NOMO-1 treated with DMSO at 0.1 percent for 48 hours (cell line): ENCODE measurements around the gene DNAJC3.
A peak's percentile ranks its signal among the peaks of the same experiment; 100 is the strongest.

Experiments used
- DNase-seq: peaks from one replicate; lab custom pipeline; 2025; ENCODE audit not compliant: unreplicated experiment; lab: John Stamatoyannopoulos, UW

Gene DNAJC3, protein sequence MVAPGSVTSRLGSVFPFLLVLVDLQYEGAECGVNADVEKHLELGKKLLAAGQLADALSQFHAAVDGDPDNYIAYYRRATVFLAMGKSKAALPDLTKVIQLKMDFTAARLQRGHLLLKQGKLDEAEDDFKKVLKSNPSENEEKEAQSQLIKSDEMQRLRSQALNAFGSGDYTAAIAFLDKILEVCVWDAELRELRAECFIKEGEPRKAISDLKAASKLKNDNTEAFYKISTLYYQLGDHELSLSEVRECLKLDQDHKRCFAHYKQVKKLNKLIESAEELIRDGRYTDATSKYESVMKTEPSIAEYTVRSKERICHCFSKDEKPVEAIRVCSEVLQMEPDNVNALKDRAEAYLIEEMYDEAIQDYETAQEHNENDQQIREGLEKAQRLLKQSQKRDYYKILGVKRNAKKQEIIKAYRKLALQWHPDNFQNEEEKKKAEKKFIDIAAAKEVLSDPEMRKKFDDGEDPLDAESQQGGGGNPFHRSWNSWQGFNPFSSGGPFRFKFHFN

DNA sequence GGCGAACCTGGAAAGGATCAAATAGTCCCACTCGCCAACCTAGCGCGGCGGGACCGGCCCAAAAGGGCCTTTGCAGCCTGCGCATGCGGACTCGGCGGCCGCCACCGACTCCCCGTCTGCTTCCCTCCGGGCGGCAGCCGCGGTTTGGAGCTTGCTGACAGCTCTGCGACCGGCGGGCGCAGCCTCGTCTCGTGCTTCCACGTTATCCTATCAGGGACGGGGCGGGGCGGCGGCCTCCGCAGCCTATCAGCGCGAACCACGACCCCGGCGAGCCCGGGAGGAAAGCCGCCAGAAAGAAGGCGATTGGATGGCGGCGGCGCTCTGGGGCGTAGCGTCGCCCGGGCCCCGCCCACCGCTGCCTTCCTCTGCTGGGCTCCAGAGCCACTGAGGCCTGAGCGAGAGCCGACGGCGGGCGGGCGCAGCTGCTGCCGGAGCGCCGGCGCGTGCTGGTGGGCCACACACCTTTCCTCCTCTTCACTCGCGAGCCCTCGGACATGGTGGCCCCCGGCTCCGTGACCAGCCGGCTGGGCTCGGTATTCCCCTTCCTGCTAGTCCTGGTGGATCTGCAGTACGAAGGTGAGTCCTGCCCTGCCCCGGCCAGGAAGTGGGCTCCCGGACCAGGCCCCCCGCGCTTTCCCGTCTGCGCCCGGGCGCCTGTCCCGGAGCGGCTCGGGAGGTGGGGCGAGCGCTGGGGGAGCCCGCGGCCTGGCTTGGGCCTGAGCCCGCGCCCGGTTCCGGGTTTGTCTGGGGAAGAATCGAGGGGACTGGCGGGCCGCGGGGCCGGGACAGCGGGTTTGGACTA lies at the start of gene DNAJC3:
DNAJC3 (plus strand) TSS at position 378 of the 802 bp plus-strand sequence; CDS start at position 495, 117 bp downstream.
- DNase-seq: peak; percentile 98

DNA sequence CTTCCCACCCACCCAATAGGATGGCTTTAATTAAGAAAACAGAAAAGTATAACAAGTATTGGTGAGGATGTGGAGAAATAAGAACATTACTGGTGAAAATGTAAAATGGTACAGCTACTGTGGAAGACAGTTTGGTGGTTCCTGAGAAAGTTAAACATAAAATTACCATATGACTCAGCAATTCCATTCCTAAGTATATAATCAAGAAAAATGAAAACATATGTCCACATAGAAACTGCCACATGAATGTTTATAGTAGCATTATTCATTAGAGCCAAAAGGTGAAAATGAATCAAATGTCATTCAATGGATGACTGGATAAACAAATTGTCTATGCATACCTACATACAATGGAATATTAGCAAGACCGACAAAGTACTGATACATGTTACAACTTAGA lies 49.3 kb upstream of the DNAJC3 start:
- no peak for DNase-seq

DNA sequence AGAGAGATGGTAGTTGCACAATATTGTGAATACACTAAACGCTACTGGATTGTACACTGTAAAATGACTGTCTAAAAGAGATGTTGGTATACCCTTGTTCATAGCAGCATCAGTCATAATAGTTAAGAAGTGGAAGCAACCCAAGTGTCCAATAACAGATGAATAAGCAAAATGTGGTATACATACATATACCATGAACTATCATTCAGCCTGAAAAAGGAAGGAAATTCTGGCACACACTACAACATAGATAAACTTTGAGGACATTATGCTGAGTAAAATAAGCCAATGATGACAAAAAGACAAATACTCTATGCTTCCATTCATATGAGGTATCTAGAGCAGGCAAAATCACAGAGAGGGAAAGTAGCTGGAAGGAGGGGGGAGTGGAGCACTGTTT lies 48.5 kb upstream of the DNAJC3 start:
- DNase-seq: no peak

DNA sequence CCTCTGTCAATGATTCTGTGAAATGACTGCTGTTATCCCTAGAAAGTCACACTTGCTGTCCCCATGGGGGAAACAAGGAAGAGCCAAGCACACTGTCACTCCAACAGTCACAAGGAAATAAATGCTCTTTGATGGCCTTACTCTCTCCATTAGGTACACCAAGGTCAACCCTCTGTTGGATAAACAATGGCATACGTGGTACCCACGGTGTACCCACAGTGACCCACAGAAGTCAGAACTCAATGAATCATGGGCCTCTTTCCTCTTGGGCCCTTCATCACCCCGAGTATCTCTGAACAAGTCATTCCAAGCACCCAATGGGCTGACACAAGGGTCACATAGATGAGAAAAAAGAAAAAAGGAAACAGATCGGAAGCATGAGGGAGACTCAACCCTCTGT lies 47.9 kb upstream of the DNAJC3 start:
- DNase-seq: no peak

DNA sequence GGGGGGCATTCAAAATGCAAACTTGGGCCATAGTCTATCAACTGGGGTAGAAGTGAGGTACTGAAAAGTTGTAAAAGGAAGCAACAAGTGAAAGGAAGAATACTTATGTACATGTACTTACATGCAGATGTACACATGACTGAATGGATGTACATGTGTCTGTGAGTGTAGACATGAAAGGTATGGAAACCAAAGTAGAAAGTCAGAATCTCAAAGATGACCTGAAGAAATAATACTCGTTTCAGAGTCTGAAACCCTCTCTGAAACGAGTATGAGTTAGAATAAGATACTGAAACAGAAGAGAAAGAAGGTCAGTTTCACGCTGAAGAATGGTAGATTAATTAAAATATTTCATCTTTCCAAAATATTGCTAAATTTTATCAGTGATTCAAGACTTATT lies 46.3 kb upstream of the DNAJC3 start:
- no peak for DNase-seq

DNA sequence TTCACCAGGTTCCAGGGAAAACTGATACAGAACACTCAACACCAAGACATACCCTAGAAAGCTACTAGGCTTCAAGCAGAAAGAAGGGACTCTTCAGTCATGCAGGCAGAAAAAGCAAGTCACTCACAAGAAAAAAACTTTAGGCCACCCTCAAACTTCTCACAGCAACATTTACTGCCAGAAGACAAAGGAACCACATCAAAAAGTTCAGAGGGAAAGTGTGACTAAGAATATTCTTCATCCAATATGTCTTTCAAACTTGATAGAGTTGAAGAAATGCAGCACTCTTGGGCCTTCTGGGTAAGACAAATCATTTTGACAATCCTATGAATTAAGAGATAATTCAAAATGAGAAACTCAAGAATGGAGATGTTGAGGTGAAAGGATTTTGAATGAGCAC lies 40.1 kb upstream of the DNAJC3 start:
- DNase-seq: no peak

DNA sequence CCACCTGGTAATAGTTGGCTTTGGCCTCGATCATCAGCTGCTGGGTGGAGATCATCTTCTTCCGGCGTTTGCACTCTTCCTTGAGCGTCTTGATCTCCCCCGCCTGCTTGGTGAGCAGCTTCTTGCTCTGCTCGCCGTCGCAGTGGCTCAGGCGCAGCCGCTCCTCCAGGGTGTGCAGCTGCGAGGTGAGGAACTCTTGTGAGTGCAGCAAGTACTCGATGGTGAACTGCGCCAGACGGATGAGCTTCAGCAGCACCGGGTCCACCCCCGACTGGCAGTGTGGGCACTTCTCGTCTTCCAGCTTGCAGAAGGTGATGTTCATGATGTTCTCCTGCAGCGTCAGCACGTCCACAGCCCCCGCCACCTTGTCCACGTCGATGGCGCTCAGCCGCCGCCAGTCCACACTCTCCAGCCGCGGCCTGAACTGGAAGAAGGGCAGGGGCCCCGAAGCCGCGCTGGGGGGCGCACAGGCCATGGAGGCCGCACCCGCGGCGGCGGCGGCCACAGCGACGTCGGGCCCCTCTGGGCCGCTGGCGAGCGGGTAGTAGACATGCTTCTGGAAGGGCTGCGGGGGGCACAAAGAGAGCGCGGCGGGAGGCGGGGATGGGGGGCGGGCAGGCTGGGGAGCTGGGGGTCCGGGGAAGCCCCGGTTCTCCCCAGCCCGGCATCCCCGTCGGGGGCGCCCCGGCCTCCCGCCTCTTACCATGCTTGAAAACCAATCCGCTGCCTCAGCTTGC lies 35.5 kb upstream of the DNAJC3 start:
- no peak for DNase-seq

DNA sequence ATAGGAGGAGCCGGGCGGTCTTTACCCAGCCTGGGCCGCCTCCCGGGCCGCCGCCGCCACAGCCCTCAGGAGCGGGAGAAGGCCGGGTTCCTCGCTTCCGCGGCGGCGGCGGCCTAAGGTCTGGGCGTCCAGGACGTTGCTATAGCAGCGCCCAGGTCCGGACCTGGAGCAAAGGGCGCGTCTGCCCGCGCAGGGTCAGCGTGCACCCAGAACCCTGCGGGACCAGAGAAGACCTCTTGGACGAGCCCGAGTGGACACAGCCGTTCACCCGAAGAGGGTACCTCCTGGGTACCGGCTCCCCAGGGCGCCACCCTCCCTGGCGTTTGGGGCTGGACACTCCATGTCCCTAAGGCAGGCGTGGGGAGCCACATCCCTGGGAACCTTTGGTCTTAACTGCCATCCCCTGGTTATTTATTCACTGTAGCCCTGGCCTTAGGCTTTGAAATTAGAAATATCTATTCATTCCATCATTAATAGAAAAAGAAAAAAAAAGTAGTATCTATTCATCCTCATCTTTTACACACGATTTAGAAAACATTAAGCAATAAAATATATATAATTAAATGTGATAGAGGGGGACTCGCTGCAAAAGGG lies 34.8 kb upstream of the DNAJC3 start:
- no peak for DNase-seq

DNA sequence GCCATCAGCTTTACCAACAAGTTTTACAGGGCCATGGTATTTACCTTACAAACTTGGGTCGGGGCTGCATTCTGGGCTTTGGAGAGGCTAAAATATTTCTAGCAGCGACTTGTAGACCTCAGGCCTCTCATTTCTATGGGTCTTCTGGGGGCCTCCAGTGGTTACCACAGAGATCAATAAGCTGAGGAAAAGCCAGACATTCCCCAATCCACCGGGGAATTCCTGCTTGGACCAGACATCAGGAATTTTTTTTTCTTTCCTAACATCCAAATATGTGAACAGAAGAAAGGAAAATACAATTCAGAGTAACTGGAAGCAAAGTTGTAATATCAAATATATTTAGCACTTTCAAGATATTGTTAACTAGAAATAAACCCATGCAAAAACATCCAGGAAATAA lies 33.9 kb upstream of the DNAJC3 start:
- DNase-seq: no peak

DNA sequence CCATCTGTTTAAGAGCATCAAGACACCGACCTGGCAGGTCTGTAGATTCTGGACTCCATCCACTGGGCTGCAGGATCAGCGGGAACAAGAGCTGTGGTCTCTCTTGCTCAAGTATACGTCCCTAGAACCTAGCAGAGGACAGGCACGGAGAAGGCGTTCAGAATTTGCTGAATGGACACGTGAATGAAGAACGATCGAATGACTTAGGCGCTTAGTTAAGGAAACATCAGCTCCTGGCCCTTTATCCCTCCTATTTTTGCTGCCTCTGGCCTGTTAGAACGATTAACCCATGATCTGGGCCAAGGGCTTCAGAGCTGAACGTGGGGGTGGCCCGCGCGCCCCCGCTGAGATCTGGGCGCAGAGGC lies 33.4 kb upstream of the DNAJC3 start:
- DNase-seq: no peak

DNA sequence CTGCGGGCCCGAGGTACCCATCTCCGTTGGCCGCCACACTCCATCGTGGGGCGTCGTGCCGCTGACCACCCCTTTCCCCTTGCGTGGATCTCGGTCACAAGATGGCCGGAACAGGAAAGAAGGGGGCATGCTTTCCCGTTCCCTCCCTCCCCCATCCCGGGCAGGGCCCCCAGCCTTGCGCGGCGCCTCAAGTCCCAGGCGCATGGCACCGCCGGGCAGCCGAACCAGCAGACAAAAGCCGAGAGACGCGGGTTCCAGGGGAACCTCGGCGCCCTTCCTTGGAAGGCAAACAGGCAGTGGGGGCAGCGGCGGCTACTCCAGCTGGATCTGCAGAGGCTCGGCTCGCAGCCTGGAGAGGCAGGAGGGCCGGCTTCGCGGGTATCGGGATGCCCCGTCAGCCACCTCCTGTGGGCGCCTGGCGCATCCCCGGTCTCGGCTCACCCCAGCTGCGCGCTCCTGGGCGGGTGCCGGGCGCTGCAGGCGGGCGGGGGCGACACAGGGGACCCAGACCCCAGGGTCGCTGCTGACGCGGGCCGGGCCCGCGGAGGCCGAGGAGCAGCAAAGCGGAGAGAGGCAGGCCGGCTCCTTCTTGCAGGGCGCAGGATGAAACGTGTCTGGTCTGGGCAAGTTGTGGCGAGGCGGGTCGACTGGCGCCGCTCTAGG lies 32.9 kb upstream of the DNAJC3 start:
- DNase-seq: peak; percentile 45

DNA sequence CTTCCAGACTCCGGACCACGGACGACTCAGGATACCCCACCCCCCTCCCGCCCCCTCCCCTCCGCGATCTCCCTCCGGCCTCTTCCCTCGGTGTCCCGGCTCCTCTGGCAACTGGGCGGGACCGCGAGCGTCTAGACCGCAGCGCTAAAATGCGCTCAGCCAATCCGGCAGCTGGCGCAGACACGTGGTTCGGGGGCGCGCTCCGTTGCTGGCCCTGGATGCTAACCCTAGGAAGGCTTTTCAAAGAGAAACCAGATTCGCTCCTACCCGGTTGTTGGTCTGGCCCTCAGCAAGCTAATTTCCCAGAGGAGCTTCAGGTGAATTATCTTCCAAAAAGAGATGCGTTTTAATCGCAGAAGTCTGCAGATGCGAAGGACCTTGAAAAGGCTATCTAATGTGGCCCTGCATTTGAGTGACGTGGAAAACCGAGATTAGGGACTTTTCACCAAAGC lies 32.3 kb upstream of the DNAJC3 start, which contains the start of gene DZIP1:
DZIP1 (minus strand) TSS at position 106 of the 452 bp plus-strand sequence. CDS start 2,677 bp downstream, outside the sequence.
- DNase-seq: peak; percentile 47

DNA sequence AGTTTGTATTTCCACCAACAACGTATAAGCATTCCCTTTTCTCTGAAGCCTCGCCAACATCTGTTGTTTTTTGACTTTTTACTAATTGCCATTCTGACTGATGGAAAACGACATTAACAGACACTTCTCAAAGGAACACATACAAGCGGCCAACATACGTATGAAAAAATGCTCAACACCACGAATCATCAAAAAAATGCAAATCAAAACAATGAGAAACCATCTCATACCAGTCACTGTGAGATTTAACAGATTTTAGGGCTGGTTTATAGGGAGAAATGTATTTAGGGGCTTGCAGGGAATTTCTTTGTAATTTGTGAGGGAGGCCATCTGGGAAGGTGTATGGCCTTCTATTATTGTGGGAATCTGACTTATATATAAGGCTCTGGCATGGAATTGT lies 29.6 kb upstream of the DNAJC3 start:
- DNase-seq: no peak

DNA sequence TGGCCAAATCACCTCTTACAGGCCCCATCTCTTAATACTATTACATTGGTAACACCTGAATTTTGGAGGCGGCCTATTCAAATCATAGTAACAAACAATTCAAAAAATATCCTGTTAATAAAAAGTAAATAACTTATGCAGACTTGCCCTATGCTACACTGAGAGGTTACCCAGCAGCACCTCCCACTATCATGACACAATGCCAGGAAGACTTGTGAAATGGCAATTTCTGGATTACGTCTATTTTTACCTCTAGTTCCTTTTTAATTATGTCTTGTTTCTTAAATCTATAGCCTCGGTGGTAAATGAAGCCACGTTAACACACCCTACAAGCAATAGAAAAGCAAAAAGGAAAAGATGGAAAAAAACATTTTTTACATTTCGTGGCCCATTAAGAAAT lies 26.2 kb upstream of the DNAJC3 start:
- DNase-seq: peak; percentile 62

DNA sequence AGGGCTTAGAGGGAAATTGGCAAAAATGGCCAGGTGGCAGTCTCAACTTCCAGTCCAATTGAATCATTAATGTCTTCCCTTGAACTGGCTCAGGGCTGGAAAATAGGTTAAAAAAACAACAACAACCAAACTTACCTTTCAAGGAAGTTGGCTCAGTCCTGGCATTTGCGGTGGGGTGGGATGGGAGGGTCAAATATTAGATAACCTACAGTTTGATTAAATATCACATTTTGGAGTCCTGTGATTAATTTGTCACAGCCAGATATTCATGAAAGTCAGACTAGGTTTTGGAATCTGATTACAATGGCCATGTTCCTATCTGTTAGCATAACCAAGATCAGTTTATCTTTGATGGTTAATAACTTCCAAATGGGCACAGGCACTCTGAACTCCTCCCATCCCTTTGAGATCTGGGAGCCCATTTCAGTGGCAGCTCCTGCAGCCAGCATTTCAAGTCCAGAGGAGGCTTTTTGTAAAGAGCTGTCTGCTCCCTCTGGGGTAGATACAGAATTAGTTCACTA lies 24.6 kb upstream of the DNAJC3 start:
- DNase-seq: no peak

DNA sequence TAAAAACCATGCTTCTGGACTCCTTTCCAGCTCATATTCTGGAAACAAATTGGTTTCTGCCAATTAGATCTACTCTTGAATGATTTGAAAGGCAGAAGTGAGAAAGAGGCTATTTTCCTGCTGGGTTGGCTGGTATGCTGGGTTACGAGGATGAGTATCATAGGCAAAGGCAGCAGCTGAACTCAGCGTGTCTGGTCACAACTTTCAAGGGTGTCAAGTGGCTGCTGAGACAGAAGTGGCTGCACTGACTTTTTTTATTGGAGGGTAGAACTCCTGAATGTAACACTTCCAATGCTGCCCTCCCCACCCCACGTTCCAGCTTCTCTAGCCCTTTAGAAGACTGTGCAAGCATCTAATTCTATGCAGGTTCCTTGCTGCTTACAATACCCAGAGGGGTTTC lies 24.1 kb upstream of the DNAJC3 start:
- DNase-seq: no peak

DNA sequence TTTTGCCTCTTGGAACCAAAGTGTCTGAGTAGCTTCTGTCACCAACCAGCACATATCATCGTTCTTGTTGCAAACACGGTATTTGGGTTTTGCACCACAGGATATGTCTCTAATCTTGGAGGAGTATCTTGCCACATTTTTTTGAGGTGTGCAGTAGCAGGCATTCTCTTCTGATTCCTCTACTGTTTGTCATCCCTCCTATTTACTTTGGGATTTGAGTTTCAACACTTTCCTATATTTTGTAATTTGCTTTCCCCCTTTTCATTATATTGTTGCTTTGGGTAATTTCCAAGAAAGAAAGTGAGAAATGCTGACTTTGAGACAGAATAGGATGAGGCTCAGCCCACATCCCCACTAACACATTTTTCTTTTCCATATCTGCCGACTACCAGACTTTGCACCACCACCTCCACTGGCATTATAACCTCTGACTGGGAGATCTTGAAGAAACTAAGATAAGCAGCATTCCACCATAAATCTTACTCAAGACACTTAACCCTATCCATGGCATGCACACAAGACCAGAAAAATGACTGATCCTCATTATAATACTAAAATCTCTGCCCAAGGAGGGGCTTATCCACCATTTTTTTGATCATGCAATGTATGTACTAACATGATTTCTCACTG lies 20.4 kb upstream of the DNAJC3 start:
- DNase-seq: no peak

DNA sequence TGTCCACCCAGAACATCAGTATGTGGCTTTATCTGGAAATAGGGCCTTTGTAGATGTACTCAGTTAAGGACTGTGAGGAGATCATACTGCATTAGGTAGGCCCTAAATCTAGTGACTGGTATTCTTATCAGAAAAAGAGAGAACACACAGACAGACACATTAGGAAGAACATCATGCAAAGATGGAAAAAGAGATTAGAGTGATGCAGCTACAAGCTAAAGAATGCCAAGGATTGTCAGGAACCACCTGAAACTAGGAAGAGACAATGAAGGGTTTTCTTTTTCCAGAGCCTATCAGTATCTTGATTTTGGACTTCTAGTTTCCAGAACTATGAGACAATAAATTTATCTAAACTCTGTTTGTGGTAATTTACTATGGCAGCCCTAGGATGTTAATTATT lies 17.4 kb upstream of the DNAJC3 start:
- no peak for DNase-seq

DNA sequence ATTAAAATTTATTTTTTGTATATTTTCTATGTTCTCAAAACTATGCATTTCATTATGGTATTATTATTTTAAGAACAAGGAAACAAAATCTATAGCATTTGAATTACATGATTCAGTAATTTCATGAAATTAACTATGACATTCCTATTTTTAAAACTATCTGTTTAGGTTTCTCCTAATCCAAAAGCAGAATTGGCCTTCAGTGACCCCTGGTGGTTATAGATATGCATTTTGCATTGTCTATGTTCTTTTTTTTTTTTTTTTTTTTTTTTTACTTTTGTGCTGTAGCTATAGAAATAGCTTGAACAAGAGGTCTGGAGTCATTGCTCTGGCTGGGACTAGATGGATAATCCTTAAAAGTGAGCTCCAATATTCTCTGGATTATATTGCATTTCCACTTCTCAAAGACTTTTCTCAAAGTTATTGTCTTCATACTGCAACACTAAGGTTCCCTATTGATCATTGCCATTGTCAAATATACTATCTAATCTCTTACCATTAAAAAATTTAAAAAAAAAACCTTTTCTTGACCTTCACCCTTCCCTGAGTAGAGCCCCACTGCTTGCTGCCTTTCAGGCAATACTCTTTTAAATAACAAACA lies 15.9 kb upstream of the DNAJC3 start:
- peak; percentile 44 for DNase-seq
